Jurkat, Clone E6-1 (cell line): Measurements from ENCODE around the gene IL1RAPL1.
"Not testable (repeated sequence)": the region's sequence is repeated elsewhere in the genome, so short reads cannot be mapped to it uniquely, and the experiment has no call there.

ENCODE experiments used
- DNase-seq: peaks from one replicate; pipeline ENCODE4 v3.0.0-alpha.2; 2011; ENCODE audit warnings: low read depth, low spot score
- H3K4me3 ChIP-seq: 2 replicates; pipeline ENCODE4 v1.5.1; 2011; ENCODE audit warnings: mild to moderate bottlenecking, low read length, control low read depth, moderate library complexity

The IL1RAPL1 gene

GRCh38 chrX:29044423-29045184 lies 457.4 kb downstream of the IL1RAPL1 start:
- no peak for DNase-seq
- H3K4me3 ChIP-seq = no peak overlapping the region

- no peak overlapping the region for H3K4me3 ChIP-seq
- no peak for DNase-seq
These were observed 478.2 kb downstream of the IL1RAPL1 start for GRCh38 chrX:29065477-29065876.

- DNase-seq = no peak
- H3K4me3 ChIP-seq = no peak overlapping the region
These were observed 479.3 kb downstream of the IL1RAPL1 start for GRCh38 chrX:29066516-29066915.

- no peak for DNase-seq
- no peak overlapping the region for H3K4me3 ChIP-seq
These were observed 480.1 kb downstream of the IL1RAPL1 start for GRCh38 chrX:29067351-29067750.

GRCh38 chrX:29071525-29072320 lies 484.5 kb downstream of the IL1RAPL1 start:
- no peak for DNase-seq
- H3K4me3 ChIP-seq = no peak overlapping the region

- no peak for DNase-seq
- no peak overlapping the region for H3K4me3 ChIP-seq
These were observed 495.3 kb downstream of the IL1RAPL1 start for GRCh38 chrX:29082558-29082957.

GRCh38 chrX:29083823-29084222 lies 496.6 kb downstream of the IL1RAPL1 start:
- DNase-seq = no peak
- H3K4me3 ChIP-seq = no peak overlapping the region

GRCh38 chrX:29090811-29091210 lies 503.6 kb downstream of the IL1RAPL1 start:
- no peak for DNase-seq
- no peak overlapping the region for H3K4me3 ChIP-seq

GRCh38 chrX:29107231-29107630 lies 520.0 kb downstream of the IL1RAPL1 start:
- H3K4me3 ChIP-seq = no peak overlapping the region
- DNase-seq = no peak

- H3K4me3 ChIP-seq = no peak overlapping the region
These were observed 522.8 kb downstream of the IL1RAPL1 start for GRCh38 chrX:29110041-29110440.

GRCh38 chrX:29113221-29113620 lies 526.0 kb downstream of the IL1RAPL1 start:
- DNase-seq = no peak
- no peak overlapping the region for H3K4me3 ChIP-seq

More at GRCh38 chrX:29110041-29110440, 522.8 kb downstream of the IL1RAPL1 start:
- DNase-seq = no peak

GRCh38 chrX:29122817-29123216 lies 535.6 kb downstream of the IL1RAPL1 start:
- DNase-seq = not testable (repeated sequence)

GRCh38 chrX:29130905-29131304 lies 543.7 kb downstream of the IL1RAPL1 start:
- H3K4me3 ChIP-seq = no peak overlapping the region
- no peak for DNase-seq

More at GRCh38 chrX:29122817-29123216, 535.6 kb downstream of the IL1RAPL1 start:
- not testable (repeated sequence) for H3K4me3 ChIP-seq

- no peak for DNase-seq
- no peak overlapping the region for H3K4me3 ChIP-seq
These were observed 549.7 kb downstream of the IL1RAPL1 start for GRCh38 chrX:29136904-29137303.

GRCh38 chrX:29138003-29138402 lies 550.8 kb downstream of the IL1RAPL1 start:
- no peak overlapping the region for H3K4me3 ChIP-seq
- no peak for DNase-seq

GRCh38 chrX:29143356-29143755 lies 556.1 kb downstream of the IL1RAPL1 start:
- DNase-seq = no peak
- no peak overlapping the region for H3K4me3 ChIP-seq

- DNase-seq = no peak
- H3K4me3 ChIP-seq = no peak overlapping the region
These were observed 556.5 kb downstream of the IL1RAPL1 start for GRCh38 chrX:29143756-29144155.

- DNase-seq = no peak
- no peak overlapping the region for H3K4me3 ChIP-seq
These were observed 558.1 kb downstream of the IL1RAPL1 start for GRCh38 chrX:29145316-29145715.

- H3K4me3 ChIP-seq = no peak overlapping the region
- DNase-seq = no peak
These were observed 561.3 kb downstream of the IL1RAPL1 start for GRCh38 chrX:29148511-29148910.

GRCh38 chrX:29155286-29155685 lies 568.0 kb downstream of the IL1RAPL1 start:
- no peak for DNase-seq
- H3K4me3 ChIP-seq = no peak overlapping the region
